ENCODE results near the gene BRAT1.

The BRAT1 gene

DNA sequence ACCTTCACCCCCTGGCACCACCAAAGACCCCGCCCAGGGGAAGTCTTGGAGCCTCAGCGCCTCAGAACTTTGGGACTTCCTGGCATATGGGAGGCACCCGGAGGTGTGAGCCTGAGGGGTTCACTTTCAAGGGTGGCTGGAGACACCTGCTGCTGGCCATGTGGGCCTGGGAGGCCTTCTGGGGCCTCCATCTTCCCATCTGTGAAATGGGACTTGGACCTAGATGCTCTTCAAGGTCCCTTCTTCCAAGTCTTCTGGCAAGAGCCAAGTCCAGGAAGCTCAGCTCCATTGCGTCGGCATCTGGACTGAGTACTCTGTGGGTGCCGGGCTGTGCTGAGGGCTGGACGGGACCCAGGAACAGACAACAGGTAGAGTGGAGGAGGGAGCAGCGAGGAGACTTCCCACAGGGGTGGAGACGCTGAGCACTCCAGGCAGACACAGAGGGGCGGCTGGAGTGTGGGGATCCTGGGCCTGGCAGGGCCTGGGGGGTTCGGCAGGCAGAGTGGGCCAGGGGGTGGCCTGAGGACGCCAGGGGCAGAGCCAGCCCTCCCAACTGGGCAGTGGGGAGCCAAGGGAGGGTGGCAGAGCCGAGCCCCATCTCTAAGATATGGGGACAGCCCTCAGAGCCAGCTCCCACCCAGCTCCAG lies 45.1 kb downstream of the BRAT1 start:
- no peak for DNase-seq (ENCODE audit: low spot score)

DNA sequence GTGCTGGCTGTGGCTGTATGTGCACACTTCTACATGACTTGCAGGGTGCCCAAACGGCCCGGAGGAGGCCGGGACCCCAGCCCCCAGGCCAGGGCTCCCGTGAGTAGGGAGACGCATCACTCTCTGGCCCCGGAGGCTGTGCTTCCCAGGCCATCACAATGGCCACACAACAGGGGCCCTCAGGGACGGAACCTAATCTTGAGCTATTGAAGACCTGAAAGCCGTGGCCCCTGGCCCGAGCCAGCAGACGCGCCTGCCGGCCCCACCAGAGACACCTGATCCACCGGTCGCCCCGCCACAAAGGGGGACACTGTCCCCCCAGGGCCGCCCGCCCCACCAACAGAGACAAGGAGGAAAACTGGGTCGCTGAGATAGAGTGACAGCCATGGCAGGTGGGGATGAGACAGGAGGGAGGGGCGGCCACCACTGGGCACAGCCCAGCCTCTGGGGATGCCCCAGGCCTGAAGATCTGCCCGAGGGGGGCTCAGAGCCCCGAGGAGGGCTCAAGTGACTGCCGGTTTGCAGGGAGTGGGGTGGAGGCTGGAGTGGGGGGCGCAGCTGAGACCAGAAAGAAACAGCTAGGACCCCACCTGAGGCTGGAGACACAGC lies 45.9 kb downstream of the BRAT1 start:
- DNase-seq (ENCODE audit: low spot score), result no peak

DNA sequence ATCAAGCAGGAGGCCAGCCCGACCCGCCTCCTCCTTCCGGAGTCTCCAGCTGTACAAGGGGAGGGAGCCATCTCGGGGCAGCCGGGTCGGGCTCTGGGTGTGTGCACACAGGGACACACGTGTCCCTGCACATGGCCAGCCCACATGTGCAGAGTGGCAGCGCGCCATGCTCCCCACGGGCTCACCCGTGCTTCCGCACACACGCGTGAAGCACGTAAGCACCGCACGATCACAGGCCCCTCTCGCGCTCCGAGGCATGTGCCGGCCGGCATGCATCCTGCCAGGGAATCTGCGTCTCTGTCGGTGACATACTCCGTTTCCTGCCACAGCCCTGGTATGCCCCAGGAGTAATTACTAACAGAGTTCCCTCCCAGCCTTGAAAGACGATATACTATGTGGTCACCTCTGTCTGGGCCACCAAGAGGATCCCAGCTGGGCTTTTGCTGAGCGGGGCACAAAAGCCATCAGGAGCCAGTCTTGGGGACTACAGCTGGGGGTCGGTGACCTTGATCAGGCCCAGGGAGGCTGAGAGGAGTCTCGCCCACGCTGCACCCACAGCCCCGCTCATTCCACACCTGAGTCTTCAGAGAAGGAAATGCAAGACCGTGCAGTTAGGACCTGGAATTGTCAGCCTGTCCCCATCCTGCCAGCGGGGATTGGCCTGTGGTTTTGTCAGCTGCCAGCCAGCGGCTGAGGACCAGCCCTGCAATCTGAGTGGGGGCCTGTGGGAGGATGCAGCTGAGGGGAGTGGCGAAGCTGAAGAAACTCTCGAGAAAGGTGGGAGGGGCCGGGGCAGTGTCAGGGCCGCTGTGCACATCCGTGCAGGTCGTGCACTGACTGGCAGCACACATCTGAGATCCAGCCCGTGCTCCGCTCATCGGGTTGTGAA lies 46.8 kb downstream of the BRAT1 start:
- DNase-seq (ENCODE audit: low spot score), result no peak

DNA sequence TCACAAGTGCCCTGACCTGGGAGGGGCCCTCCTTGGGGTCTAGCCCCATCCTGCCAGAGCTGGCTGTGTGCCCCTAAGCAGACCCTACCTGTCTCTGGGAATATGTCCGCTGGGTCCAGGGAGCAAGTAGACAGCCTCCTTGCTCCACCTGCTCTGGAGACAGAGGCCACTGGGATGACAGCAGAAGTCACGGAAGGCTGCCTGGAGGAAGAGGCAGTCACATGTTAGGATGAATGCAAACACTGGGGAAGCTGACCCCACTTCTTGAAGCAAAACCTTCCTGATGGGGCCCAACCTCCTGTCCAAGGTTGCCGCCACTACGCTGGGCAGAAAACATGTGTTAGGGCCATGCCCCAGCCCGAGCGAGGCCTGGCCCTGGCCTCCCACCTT lies 47.4 kb downstream of the BRAT1 start:
- no peak for DNase-seq (ENCODE audit: low spot score)

DNA sequence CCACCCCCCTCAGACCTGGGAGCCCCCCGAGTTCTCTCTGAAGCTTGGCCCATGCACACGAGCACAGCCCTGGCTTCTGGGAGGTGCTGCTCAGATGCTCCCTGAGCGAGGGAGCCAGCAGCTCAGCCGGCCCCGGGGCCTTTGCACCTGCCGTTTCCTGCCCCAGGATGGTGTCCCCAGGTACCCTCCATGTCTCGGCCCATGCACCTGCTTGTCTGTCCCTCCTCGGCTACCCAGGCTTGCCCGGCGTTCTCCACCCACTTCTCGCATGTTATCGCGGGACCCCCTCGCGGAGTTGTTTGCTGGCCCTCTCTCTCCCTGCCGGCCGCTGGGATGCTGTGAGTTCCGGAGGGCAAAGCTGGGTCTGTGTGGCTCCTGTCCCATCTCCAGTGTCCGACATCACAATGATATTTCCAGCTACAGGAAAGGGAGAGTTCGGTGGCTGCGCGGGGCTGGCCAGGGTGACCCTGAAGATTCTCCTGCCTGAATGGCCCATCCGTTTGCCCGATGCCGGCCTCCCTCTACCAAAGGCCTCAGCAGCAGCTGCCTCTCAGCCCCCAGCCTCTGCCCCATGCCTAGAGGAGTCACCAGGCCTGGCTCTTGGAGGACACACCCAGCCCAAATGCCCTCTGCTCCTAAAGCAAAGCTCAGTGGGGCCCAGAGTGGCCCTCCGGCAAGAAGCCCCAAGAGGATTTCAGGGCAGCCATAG lies 48.0 kb downstream of the BRAT1 start:
- no peak for DNase-seq (ENCODE audit: low spot score)

DNA sequence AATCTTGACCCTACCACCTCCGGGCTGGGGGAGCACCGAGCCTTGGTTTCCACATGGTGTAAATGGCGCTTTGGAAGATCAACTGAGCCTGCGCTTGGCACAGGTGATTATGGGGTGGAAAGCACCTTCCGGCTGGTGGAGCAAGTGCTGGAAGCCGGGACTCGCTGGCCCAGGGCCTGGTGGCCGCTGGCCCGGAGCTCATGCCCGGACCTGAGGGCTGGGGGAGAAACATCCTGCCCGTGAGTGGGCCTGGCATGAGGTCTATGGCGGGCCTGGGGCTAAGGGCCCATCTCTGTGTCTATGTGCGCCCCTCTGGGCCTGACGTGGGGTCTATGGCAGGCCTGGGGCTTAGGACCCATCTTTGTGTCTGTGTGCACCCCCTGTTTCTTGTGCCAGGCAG lies 49.9 kb downstream of the BRAT1 start:
- DNase-seq (ENCODE audit: low spot score), result no peak

DNA sequence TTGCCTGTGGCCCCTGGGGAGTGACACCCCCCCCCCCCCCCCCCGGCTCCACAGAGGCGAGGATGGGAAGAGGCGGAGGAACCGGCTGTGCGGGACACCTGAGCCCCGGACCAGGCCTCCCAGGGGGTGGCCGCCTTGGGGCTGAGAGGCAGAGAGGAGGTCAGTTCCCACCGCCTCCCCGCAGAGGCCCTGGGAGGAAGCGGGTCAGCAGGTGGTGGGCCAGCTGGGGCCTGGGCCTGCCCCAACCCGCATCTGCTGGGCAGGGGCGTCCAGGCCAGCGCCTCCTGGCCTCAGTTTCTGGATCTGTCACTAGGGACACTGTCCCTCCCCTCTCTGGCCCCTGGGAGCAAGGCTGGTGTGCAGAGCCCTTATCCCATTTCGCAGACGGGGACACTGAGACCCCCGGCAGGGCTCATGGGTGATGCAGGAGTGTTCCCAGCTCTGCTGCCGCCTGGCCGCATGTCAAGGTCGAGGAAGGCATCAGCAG lies 50.4 kb downstream of the BRAT1 start:
- no peak for DNase-seq (ENCODE audit: low spot score)

DNA sequence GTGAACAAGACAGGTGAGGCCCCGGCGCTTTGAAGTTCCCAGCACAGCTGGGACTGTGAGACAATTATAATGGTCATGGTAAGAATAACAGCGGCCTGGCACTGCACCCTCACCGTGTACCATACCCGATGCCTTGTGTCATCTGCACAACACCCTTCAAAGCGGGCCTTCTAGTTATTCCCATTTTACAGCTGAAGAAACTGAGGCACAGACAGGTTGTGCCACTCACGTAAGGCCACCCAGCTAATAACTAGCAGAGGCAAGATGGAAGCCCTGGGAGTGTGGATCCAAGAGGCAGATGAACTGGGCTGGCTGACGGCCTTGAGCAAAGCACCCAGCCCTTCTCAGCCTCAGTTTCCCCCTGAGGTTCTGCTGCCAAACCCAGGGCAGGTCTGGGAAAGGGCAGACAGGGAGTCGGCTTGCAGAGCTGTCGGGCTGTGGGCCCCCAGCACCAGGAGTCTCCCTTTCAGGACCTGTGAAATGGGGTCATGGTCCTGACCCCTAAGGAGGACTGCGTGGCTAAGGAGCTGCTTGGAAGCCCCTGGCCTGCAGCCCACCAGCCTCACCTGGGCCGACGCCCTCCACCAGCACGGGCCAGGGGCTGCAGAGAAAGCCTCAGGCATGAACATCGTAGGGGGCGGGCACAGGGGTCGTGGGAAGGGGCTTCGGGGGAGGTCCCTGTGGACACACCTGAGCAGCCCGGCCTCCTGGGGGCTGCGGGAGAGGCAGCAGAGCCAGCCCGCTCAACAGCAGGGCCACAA lies 51.0 kb downstream of the BRAT1 start:
- no peak for DNase-seq (ENCODE audit: low spot score)

DNA sequence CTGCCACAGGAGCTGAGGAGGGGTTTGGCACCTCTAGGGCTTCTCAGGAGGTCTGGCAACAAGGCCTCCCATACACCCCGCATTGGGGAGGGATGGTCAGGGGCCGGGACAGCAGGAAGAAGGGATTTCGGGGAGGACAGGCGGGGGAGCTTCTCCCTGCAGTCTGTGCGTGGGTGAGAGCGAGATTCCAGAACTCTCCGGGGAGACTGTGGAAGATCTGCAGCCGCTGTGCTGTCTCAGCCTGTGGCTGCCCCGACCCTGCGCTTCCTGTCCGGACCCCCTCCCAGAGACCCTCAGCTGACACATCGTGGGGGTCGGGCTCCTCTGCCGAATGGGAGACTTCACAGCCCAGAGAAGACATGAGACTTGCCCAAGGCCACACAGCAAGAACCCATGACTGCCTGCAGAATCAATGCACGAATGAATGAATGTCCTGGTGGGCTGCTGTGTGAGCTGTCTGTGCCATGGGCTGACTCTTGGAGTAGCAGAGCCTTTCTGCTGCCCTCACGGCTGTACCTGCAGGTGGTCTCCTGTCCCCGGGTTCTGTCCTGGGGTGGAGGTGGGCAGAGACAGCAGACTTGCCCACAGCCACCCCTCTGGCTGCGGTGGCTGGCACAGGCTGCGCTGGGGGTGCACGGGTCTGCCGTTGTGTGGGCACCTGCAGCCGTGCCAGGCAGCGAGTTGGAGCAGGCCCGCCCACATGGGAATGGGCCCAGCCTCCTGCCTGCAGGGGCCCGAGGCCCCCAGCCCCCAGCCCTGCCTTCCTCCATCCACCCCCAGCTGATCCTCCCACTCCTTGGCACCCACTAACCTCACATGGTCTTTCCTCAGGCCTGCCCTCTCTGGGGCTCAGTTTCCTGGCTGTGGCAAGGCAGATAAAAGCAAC lies 52.0 kb downstream of the BRAT1 start:
- no peak for DNase-seq (ENCODE audit: low spot score)

DNA sequence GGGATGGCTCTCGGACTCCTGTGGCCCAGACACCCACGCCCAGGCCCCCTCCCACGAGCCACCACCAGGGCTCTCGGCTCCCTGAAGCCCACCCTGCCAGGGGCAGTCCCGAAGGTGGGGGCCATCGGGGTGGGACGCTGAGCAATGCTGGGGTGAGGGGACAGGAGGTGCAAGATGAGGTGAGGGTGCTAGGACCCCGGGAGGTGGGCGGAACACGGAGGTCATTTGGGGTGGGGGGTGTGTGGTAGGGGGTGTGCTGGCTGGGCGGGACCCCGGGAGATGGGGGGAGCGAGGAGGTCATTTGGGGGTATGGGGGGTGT lies 52.7 kb downstream of the BRAT1 start:
- no peak for DNase-seq (ENCODE audit: low spot score)

DNA sequence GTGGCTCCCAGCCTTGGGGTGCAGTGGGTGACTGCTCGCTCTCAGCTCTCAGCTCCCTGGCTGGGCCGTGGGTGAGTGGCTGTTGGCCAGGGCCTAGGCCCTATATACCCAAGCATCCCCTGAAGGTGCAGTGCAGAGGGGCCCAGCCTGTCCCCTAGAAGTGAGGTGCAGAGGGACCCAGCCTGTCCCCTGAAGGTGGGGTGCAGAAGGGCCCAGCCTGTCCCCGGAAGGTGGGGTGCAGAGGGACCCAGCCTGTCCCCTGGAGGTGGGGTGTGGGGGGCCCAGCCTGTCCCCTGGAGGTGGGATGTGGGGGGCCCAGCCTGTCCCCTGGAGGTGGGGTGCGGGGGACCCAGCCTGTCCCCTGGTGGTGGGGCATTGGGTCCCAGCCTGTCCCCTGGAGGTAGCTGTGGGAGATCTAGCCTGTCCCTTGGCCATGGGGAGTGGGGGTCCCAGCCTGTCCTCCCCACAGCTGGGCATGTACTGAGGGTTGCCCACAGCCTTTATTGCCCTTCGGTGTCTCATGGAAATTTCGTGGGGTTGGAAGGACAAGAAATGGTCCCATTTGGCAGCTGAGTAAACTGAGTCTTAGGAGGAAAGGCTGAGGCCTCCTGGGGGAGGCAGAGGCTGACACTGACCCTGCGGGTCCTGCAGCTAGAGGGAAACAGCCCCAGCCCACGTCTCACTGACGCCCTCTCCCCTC lies 53.2 kb downstream of the BRAT1 start:
- no peak for DNase-seq (ENCODE audit: low spot score)

DNA sequence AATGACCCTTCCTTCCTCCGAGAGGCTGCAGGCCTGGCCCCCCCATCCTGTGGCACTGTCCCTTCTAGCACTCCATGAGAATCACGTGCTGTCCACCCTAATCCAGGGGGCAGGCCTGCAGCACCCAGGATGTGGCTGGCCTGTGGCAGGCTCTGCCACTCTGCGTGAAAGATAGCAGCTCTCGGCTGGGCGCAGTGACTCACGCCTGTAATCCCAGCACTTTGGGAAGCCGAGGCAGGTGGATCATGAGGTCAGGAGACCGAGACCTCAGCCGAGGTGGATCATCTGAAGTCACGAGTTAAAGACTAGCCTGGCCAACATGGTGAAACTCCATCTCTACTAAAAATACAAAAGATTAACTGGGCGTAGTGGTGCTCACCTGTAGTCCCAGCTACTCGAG lies 54.6 kb downstream of the BRAT1 start:
- no peak for DNase-seq (ENCODE audit: low spot score)

DNA sequence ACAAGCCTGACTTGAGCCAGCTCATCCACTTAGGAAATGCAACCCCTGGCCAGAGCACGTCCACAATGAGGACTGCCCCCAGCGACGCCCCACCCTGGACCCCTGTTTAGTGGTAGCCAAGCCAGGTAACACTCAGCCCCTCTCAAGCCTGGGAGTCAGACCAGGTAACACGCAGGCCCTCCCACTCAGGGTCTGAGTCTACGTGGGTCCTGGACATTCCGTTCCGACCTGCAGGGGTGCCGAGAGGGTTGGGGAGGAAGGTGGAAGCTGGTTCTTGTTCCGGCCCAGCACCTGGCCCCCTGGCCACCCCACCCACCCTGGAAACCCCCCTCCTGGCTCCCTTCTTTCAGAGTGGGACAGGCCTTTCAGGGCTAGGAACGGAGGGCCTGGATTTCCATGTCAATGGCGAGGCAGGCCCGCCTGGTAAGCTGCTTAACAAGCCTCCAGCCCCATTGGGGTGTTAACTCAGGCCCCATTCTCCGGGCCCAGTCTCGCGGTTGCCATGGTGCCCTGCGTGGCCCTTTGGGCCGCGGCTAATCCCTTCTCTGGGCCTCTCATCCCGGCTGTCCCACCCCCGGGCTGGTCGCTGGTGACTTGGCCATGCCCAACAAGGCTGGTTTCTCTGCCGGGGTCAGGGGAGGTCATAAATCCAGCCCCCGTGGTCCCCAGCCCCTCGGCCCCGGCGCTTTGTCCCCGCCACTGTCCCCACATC lies 55.4 kb downstream of the BRAT1 start:
- DNase-seq (ENCODE audit: low spot score), result no peak

DNA sequence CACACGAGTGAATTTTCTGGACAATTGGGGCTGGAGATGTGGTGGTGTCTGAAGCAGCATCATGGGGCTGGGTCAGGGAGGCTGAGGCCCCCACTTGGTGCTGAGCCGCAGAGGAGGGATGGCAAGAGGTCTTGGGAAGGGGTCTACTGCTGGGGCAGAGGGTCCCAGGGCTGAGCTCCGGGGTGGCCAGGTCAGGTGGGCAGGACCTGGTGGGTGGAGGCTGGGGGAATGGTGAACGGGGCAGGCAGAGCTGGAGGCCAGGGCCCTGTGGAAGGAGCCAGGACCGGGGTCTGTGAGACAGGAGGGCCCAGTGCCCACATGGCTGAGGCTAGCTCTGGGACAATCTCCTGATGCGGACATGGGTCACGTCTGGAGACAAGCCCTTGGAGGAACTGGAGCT lies 56.1 kb downstream of the BRAT1 start:
- DNase-seq (ENCODE audit: low spot score), result no peak

DNA sequence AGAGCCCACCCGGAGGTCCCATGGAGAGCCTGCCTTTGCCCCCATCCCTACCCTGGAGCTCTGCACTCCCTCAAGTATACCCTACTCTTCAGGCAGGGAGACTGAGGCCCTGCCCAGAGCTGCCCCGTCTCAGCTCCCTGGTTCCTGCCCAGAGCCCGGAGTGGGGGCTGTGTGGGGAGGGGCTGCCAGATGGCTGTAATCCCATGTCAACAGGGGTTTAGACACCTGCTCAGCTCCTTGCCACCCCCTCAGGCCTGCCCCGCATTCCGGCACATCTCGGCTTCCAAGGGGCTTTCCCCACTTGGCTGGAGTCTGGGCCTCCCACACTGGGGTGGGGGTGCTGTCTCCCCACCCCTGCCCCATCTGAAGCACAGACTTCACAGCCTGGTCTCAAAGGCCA lies 56.6 kb downstream of the BRAT1 start:
- no peak for DNase-seq (ENCODE audit: low spot score)

DNA sequence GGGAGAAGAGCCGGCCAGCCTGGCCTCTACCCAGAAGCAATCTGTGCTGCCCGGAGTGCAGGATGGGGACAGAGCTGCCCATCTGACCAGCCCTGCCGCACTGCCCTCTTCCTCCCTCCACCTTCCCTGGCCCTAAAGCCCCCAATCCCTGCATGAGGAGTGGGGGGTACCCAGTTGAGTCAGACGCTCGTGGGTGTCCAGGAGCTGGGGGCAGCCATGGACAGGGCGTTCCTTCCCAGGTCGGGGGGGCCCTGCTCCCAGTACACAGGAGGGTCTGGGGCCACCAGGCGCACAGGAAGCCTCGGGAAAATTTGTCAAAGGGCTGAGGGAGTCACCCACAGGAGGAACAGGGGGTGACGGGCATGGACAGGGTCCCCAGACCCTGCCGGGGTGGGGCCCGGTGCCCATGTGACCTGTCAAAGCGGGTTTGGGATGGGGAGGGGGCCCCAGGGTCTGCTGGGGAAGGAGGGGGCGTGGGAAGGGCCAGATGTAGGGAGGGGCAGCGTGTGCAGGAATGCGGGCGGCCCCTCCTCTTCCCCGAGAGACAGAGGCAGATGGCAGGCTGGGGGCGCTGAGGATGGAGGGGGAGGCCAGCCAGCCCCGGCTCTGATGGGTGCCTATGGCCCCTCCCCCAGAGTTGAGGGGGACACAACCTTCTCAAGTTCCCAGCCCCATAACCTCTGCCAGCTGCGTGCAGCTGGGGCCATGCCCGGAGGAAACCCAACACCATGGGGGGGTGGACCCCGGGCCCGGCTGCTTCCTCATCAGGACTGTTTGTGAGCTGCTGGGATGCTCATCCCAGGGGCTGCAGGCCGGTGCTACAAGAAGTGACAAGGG lies 57.6 kb downstream of the BRAT1 start:
- no peak for DNase-seq (ENCODE audit: low spot score)

DNA sequence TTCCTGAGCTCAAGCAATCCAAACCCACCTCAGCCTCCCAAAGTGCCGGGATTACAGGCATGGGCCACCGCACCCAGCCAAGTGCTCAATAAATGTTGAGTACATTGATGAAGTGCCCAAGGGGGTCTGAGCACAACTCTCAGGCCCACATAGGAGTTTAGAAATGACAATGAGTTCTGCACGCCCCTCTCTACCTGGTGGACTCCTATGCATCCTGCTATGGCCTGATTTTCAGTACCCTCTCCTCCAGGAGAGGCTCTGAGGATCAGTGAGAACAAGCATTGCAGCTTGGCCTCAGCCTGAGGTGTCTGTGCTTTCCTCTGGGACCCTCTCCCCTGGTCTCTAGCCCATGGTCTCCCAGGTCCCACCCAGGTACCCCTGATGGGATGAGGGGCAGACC lies 58.3 kb downstream of the BRAT1 start:
- no peak for DNase-seq (ENCODE audit: low spot score)

DNA sequence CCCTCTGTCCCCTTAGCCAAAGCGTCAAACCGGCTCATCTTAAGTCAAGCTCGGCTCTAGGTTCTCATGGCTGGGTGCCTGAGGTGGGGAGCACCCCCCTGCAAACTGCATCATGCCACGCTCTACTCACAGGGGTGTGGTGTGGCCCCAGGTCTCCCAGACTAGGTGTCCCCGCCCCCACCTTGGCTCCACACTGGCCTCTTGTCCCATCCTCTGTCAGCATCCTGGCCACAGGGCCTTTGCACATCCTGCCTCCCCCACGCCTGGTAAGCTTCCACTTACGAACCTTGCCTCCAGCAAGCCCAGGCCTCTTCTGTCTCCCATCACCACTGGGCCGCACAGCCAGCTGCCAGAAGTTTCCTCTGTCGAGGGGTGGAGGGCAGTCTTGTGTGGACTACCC lies 58.9 kb downstream of the BRAT1 start:
- no peak for DNase-seq (ENCODE audit: low spot score)
